Activated T-helper 1 cell treated with Interleukin-2 at 50 U/mL for 16 hours (primary cell): ENCODE measurements around the gene FOXB1.

Experiments
- DNase-seq: peaks from one replicate; pipeline ENCODE4 v3.0.0-alpha.2; 2020; ENCODE audit warnings: low read depth

The FOXB1 gene

GRCh38 chr15:60020736-60021135, 16.6 kb downstream of the FOXB1 start:
- DNase-seq = no peak

- DNase-seq = no peak
Measured at GRCh38 chr15:60021589-60022378, 17.7 kb downstream of the FOXB1 start.

GRCh38 chr15:60022379-60022741, 18.2 kb downstream of the FOXB1 start:
- DNase-seq = no peak

- no peak for DNase-seq
Measured at GRCh38 chr15:60026555-60026954, 22.4 kb downstream of the FOXB1 start.

- DNase-seq = no peak
Measured at GRCh38 chr15:60035344-60035743, 31.2 kb downstream of the FOXB1 start.

GRCh38 chr15:60039316-60039715, 35.2 kb downstream of the FOXB1 start:
- DNase-seq = no peak

- no peak for DNase-seq
Measured at GRCh38 chr15:60043744-60044435, 39.8 kb downstream of the FOXB1 start.

- no peak for DNase-seq
Measured at GRCh38 chr15:60044636-60045270, 40.6 kb downstream of the FOXB1 start.

- no peak for DNase-seq
Measured at GRCh38 chr15:60047701-60048100, 43.6 kb downstream of the FOXB1 start.

- no peak for DNase-seq
Measured at GRCh38 chr15:60049948-60050347, 45.8 kb downstream of the FOXB1 start.

- no peak for DNase-seq
Measured at GRCh38 chr15:60052796-60053195, 48.7 kb downstream of the FOXB1 start.

- DNase-seq = no peak
Measured at GRCh38 chr15:60054472-60054871, 50.4 kb downstream of the FOXB1 start.
